ENCODE results near the gene GIT2.
A peak's percentile ranks its signal among the peaks of the same experiment; 100 is the strongest.

Gene GIT2

DNA sequence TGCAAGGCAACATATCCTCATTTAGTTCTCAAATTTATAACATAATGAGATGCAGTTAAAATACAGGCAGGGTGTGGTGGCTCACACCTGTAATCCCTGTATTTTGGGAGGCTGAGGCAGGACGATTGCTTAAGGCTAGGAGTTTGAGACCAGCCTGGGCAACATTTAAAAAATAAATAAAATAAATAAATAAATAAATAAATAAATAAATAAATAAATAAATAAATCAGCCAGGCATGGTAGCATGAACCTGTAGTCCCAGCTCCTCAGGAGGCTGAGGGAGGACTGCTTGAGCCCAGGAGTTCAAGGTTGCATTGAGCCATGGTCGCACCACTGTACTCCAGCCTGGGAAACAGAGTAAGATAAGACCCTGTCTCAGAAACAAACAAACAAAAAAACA is 56.7 kb downstream of the GIT2 start:
- TF ChIP-seq CTCF (IDR thresholded peaks at IDR 0.05; ENCODE audit: control insufficient read depth, insufficient read depth, low read depth, low read length, missing control alignments), result no peak
- no peak overlapping the region for H3K4me3 ChIP-seq (ENCODE audit: control insufficient read depth, low read depth, low read length)
- no peak for DNase-seq (ENCODE audit: low read depth)

DNA sequence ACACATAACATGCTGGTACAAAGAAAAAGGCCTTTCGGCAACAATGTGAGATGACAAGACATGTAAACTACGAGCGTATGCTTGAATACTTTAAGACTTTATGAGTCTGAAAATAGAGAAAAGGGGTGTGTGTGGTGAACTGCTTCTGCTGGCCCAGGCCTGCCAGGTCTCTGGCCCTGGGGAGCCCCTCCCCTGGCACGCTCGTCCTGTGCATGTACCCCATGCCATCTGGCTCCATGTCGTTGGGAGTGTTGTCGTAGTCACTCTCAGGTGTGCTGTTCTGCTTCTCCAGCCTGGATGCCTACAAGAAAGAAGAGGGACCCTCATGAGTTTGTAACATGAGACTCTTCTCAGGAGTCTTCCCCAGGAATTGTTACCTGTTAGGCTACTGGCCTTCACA is 57.2 kb downstream of the GIT2 start:
- no peak for DNase-seq (ENCODE audit: low read depth)
- no peak for TF ChIP-seq CTCF (IDR thresholded peaks at IDR 0.05; ENCODE audit: control insufficient read depth, insufficient read depth, low read depth, low read length, missing control alignments)
- no peak overlapping the region for H3K4me3 ChIP-seq (ENCODE audit: control insufficient read depth, low read depth, low read length)

- DNase-seq (ENCODE audit: low read depth), result no peak
- no peak overlapping the region for H3K4me3 ChIP-seq (ENCODE audit: control insufficient read depth, low read depth, low read length)
- no peak for TF ChIP-seq CTCF (IDR thresholded peaks at IDR 0.05; ENCODE audit: control insufficient read depth, insufficient read depth, low read depth, low read length, missing control alignments)
These were observed 58.8 kb downstream of the GIT2 start for GRCh38 chr12:109937371-109937770.

GRCh38 chr12:109934026-109934425 is 62.1 kb downstream of the GIT2 start:
- peak; percentile 55 for TF ChIP-seq CTCF (IDR thresholded peaks at IDR 0.05; ENCODE audit: control insufficient read depth, insufficient read depth, low read depth, low read length, missing control alignments)
- no peak overlapping the region for H3K4me3 ChIP-seq (ENCODE audit: control insufficient read depth, low read depth, low read length)
- no peak for DNase-seq (ENCODE audit: low read depth)

DNA sequence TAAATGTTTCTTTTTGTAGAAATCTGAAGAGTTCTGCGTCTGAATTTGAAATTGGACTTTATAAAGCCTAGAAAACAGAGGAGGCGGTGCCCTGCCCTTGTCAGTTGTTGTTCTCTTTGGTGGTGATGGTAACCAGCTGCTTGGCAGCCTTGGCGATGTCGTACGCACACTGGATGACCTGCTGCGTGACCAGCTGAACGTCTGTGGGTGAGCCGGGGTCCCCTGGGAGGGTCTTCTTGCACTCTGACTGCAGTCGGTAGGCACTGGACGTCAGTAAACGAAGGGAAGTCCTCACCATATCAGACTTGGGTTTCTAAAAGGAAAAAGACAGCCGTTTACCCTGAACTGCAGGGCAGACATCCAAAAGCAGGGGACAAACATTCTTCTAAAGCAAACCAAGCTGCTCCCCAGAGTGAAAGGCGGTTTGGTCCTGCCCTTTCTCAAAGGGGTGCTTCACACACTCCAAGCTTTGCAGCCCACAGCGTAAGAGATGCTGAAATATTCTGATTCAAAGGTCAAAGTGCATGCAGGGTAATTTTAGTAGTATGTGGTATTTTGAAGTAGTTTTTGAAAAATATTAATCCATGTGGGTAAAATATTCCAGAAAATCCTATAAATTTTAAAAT is 63.2 kb downstream of the GIT2 start:
- no peak for TF ChIP-seq CTCF (IDR thresholded peaks at IDR 0.05; ENCODE audit: control insufficient read depth, insufficient read depth, low read depth, low read length, missing control alignments)
- H3K4me3 ChIP-seq (ENCODE audit: control insufficient read depth, low read depth, low read length), result no peak overlapping the region
- DNase-seq (ENCODE audit: low read depth), result no peak

GRCh38 chr12:109931143-109931542 is 65.0 kb downstream of the GIT2 start:
- TF ChIP-seq CTCF (IDR thresholded peaks at IDR 0.05; ENCODE audit: control insufficient read depth, insufficient read depth, low read depth, low read length, missing control alignments), result no peak
- DNase-seq (ENCODE audit: low read depth), result no peak

More at GRCh38 chr12:109931143-109931542, 65.0 kb downstream of the GIT2 start:
- H3K4me3 ChIP-seq (ENCODE audit: control insufficient read depth, low read depth, low read length), result no peak overlapping the region

All from AG09309 (cell line).